Measurements from ENCODE around the gene KCNC1. TPM values are rescaled to one million over a fixed set of nuclear protein-coding genes. Genes with fewer than 3 reads are reported as not detected.

KCNC1 gene
- total and polyA plus RNA-seq, 7 donors: 0.36 to 1.9 (median 0.48) TPM; not detected in 3

DNA sequence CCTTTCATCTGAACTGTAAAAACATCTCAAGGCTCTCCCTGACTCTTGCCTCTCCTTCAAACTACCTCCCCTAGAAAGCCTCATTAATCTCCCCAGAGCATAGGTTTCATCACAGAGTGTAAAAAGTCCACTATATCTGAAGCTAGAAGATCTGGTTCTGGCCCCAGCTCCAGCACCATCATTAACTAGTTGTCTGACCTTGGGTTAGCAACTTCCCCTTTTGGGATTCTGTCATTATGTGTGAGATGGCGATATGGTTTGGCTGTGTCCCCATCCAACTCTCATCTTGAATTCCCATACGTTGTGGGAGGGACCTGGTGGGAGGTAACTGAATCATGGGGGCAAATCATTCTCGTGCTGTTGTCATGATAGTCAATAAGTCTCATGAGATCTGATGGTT lies 97.3 kb downstream of the KCNC1 start:
- TF ChIP-seq POLR2A (IDR thresholded peaks at IDR 0.05) (no peak), CTCF (IDR thresholded peaks at IDR 0.05) (no peak), EP300 (IDR thresholded peaks at IDR 0.05) (no peak), POLR2AphosphoS5 (IDR thresholded peaks at IDR 0.05) (no peak)
- no peak overlapping the region for H3K4me3 ChIP-seq
- H3K4me1 ChIP-seq: peaks cover 0 to 16% (median 7%) of the 10 kb centered on the region in 4 donors
- no peak for DNase-seq
- WGBS, 2 donors: 96% methylated on average over 3 of the region's 3 CpGs
- no peaks in the 10 kb centered on the region for H3K27me3 ChIP-seq
- H3K36me3 ChIP-seq: no peaks in the 10 kb centered on the region
- H3K9me3 ChIP-seq: no peaks in the 10 kb centered on the region
- intact Hi-C loops (cut with DNase I): no loop called here
- no peak overlapping the region for H3K27ac ChIP-seq

Other genes starting within 250 kb of the KCNC1 start
- gene USH1C, start 190.4 kb upstream of the KCNC1 start, total RNA-seq: 1 to 10 TPM; 1.2 to 2.5 (median 1.6) TPM
- gene USH1C, start 190.4 kb upstream of the KCNC1 start, polyA plus RNA-seq: 100 to 1,000 TPM in 2 of 3 donors, 10 to 100 TPM in 1; 83.3 to 152 (median 114) TPM
- under 1 TPM in 1 of 4 donors, not detected in 3; under 0.01 TPM for gene OTOG, start 187.5 kb upstream of the KCNC1 start, total RNA-seq
- gene OTOG, start 187.5 kb upstream of the KCNC1 start, polyA plus RNA-seq: under 1 TPM in 1 of 3 donors, not detected in 2; under 0.01 TPM
- not detected for gene MYOD1, start 15.2 kb upstream of the KCNC1 start, total RNA-seq
- gene MYOD1, start 15.2 kb upstream of the KCNC1 start, polyA plus RNA-seq: not detected

All from sigmoid colon (tissue), 7 donors.